K562 (cell line): ENCODE results near the gene CAV1. TPM values are rescaled to one million over a fixed set of nuclear protein-coding genes. Genes with fewer than 3 reads are reported as not detected.

Source experiments
- ATAC-seq: fragments of 200-7000 bp; cut with Tn5 transposase; 3 replicates; pipeline ENCODE4 v1.9.1; 2020; ENCODE audit warnings: moderate library complexity
- BruUV-seq: library from RNA; stranded (reverse); fragments of 400-500 nt; replicated peaks from 2 replicates; lab custom pipeline; 2021; lab: Mats Ljungman, UMichigan
- CTCF ChIA-PET: fragments of 300-600 bp; formaldehyde crosslinking; extraction: SDS; loops from one replicate; lab custom pipeline; 2021; ENCODE audit warnings: low intra/inter-chr PET ratio; lab: Yijun Ruan, JAX
- POLR2A ChIA-PET: fragments of 300-600, 350-650 bp; sonication (Branson Sonifier 250); formaldehyde crosslinking; extraction: SDS; loops from one replicate; lab custom pipeline; 2021; ENCODE audit warnings: antibody characterized with exemption, inconsistent platforms; lab: Yijun Ruan, JAX
- DNase-seq, 4 experiments: peaks; one replicate each; pipeline versions ENCODE4 v3.0.0 to v3.0.0-alpha.2; 2011 to 2018; ENCODE audit warnings: low spot score in 3 of 4, mixed read lengths in 3 of 4; ENCODE audit errors: extremely low read depth in 1 of 4
- FAIRE-seq: peaks from 2 replicates; lab custom pipeline; 2011; peaks lifted over from hg19 to GRCh38; lab: Jason Lieb, UNC
- H2AFZ ChIP-seq: 2 replicates; pipeline ENCODE4 v1.6.0; 2011; ENCODE audit warnings: low read depth, low read length, control low read depth, inconsistent platforms
- H3K27ac ChIP-seq: fragments of 200-600 bp; 3 replicates; pipeline ENCODE4 v1.8.0; 2011; ENCODE audit warnings: low read depth, mild to moderate bottlenecking, control low read depth, inconsistent platforms, low read length, moderate library complexity, mixed read lengths; ENCODE audit errors: extremely low read depth
- H3K27me3 ChIP-seq, 2 experiments: fragments of 300-600 bp in 1 of 2; 2 replicates in 1 of 2; 3 replicates in 1 of 2; pipeline versions ENCODE4 v1.6.0 to v1.8.0; 2011; ENCODE audit warnings: inconsistent platforms in 2 of 2, low read length in 2 of 2, mild to moderate bottlenecking in 1 of 2, mixed read lengths in 1 of 2, moderate library complexity in 1 of 2; ENCODE audit not compliant: control insufficient read depth in 2 of 2, insufficient read depth in 2 of 2
- H3K36me3 ChIP-seq: fragments of 300-600 bp; 3 replicates; pipeline ENCODE4 v1.8.0; 2011; ENCODE audit warnings: mild to moderate bottlenecking, low read length, inconsistent platforms; ENCODE audit not compliant: control insufficient read depth, insufficient read depth
- H3K4me1 ChIP-seq, 2 experiments: fragments of 200-600 bp in 1 of 2; replicated peaks in 1 of 2; 2 replicates in 1 of 2; 3 replicates in 1 of 2; pipeline versions ENCODE4 v1.5.1 to v1.8.0; 2011; ENCODE audit warnings: inconsistent platforms in 2 of 2, low read length in 2 of 2, mild to moderate bottlenecking in 1 of 2, mixed read lengths in 1 of 2, moderate library complexity in 1 of 2; ENCODE audit not compliant: control insufficient read depth in 2 of 2, insufficient read depth in 2 of 2
- H3K4me2 ChIP-seq: 2 replicates; pipeline ENCODE4 v1.6.1; 2011; ENCODE audit warnings: low read length, control low read depth, inconsistent platforms, mixed read lengths; ENCODE audit not compliant: insufficient read depth
- H3K4me3 ChIP-seq: fragments of 200-600 bp; sonication (generic), shearing (Covaris generic); 2 replicates; pipeline ENCODE4 v1.5.1; 2016; ENCODE audit warnings: control low read depth, inconsistent platforms
- H3K79me2 ChIP-seq: fragments of 200-600 bp; 3 replicates; pipeline ENCODE4 v1.8.0; 2011; ENCODE audit warnings: low read length, inconsistent platforms; ENCODE audit not compliant: control insufficient read depth, insufficient read depth
- H3K9ac ChIP-seq, 2 experiments: 2 replicates each; pipeline versions ENCODE4 v1.6.0 to v1.6.1; 2011; ENCODE audit warnings: low read depth in 2 of 2, low read length in 2 of 2, control low read depth in 1 of 2, inconsistent platforms in 1 of 2, mild to moderate bottlenecking in 1 of 2, mixed read lengths in 1 of 2; ENCODE audit not compliant: insufficient read depth in 1 of 2
- H3K9me1 ChIP-seq: one replicate; pipeline ENCODE4 v1.6.0; 2011; ENCODE audit warnings: inconsistent platforms, mild to moderate bottlenecking, low read length, moderate library complexity; ENCODE audit not compliant: control insufficient read depth, insufficient read depth
- H3K9me3 ChIP-seq: replicated peaks from 2 replicates; pipeline ENCODE4 v1.5.1; 2011; ENCODE audit warnings: low read depth, low read length, inconsistent platforms; ENCODE audit not compliant: control insufficient read depth, insufficient read depth
- H4K20me1 ChIP-seq: replicated peaks from 2 replicates; pipeline ENCODE4 v1.6.1; 2011; ENCODE audit warnings: low read length, inconsistent platforms, mixed read lengths; ENCODE audit not compliant: control insufficient read depth, insufficient read depth
- CTCF ChIP-seq, 3 experiments: IDR thresholded peaks in 2 of 3; conservative IDR thresholded peaks in 1 of 3; 2 replicates each; pipeline ENCODE4 v1.5.1; 2011 to 2012; ENCODE audit warnings: low read length in 3 of 3, mild to moderate bottlenecking in 3 of 3, control low read depth in 2 of 3, improper control_type of control experiment in 1 of 3, inconsistent platforms in 1 of 3, low read depth in 1 of 3, mixed read lengths in 1 of 3, moderate library complexity in 1 of 3; ENCODE audit not compliant: insufficient read depth in 2 of 3
- E2F8 ChIP-seq: fragments of 450-650 bp; IDR thresholded peaks from 2 replicates; pipeline ENCODE4 v1.7.1; 2018; ENCODE audit warnings: mild to moderate bottlenecking, low read depth; ENCODE audit not compliant: partially characterized antibody
- GATAD2B ChIP-seq: fragments of 450-650 bp; IDR thresholded peaks from 2 replicates; pipeline ENCODE4 v1.6.1; 2017; ENCODE audit warnings: mild to moderate bottlenecking, borderline replicate concordance
- MAZ ChIP-seq, 2 experiments: fragments of 450-650 bp in 1 of 2; sonication (generic) in 1 of 2; formaldehyde crosslinking; IDR thresholded peaks in 1 of 2; conservative IDR thresholded peaks in 1 of 2; 2 replicates each; pipeline versions ENCODE4 v1.4.0 to v1.5.0; 2020; ENCODE audit warnings: mild to moderate bottlenecking in 1 of 2, missing genetic modification reagents in 1 of 2
- PHB ChIP-seq: fragments of 250-450 bp; sonication (Bioruptor Pico); IDR thresholded peaks from 2 replicates; pipeline ENCODE4 v1.5.0; 2021
- RAD21 ChIP-seq, 2 experiments: fragments of 250-450 bp in 1 of 2; fragments of 450-650 bp in 1 of 2; sonication (Bioruptor Pico) in 1 of 2; formaldehyde crosslinking in 1 of 2; IDR thresholded peaks in 1 of 2; conservative IDR thresholded peaks in 1 of 2; 2 replicates each; pipeline versions ENCODE4 v1.4.0 to v1.8.0; 2020 to 2022; ENCODE audit warnings: mild to moderate bottlenecking in 2 of 2, moderate library complexity in 1 of 2
- TAF9B ChIP-seq: fragments of 450-650 bp; IDR thresholded peaks from 2 replicates; pipeline ENCODE4 v1.6.1; 2018; ENCODE audit warnings: mild to moderate bottlenecking; ENCODE audit not compliant: partially characterized antibody
- WGBS: fragments of 100-300 bp; shearing (Covaris generic); methylation state at CpG from one replicate; pipeline ENCODE4 v1.1.6; 2016; ENCODE audit warnings: low coverage, mixed read lengths; ENCODE audit not compliant: insufficient coverage; ENCODE audit errors: missing lambda C conversion rate; 5-methylcytosine and 5-hydroxymethylcytosine counted together
- in situ Hi-C: fragments of 300-500 bp; cut with MboI; formaldehyde crosslinking; loops from 4 replicates; pipeline ENCODE4 v1.15.0; 2018; ENCODE audit warnings: inconsistent platforms, mixed read lengths
- intact Hi-C: fragments of 100-400 bp; cut with micrococcal nuclease; formaldehyde crosslinking; loops from 2 replicates; pipeline ENCODE4 v1.14.2; 2022
- polyA plus RNA-seq, 8 experiments: library from polyadenylated mRNA; depleted of rRNA in 4 of 8; stranded (reverse) in 5 of 8; unstranded in 3 of 8; fragments of >200 nt; fragmentation: Nextera tagmentation in 2 of 8; fragmentation: Illumina TruSeq in 1 of 8; extraction: Ambion mirVana in 2 of 8; extraction: Trizol in 1 of 8; gene quantifications; 2 replicates each; pipeline versions ENCODE4 v1.2.1 to v1.2.3, GENCODE V29; 2011 to 2014; ENCODE audit warnings: inconsistent platforms in 1 of 8, missing spikeins in 1 of 8
- total RNA-seq, 7 experiments: library from RNA; depleted of rRNA in 6 of 7; stranded (reverse); fragments of >200 nt in 6 of 7; fragmentation: Illumina TruSeq in 2 of 7; extraction: Trizol in 2 of 7; gene quantifications; 2 replicates each; pipeline versions ENCODE4 v1.2.1 to v1.2.3, GENCODE V29; 2011 to 2021; ENCODE audit warnings: low replicate concordance in 1 of 7

The CAV1 gene
- total and polyA plus RNA-seq, 9 of the 15 experiments (the other 6 are each of a cell fraction or from before 2014, with no cell fraction given) = 0.08 to 1.5 (median 0.63) TPM

- no TSS peak for BruUV-seq
- H3K27ac ChIP-seq = no peak overlapping the region
- 0% methylated on average over 1 of the region's 1 CpG for WGBS
- peaks cover 8 to 11% of the 10 kb centered on the region in 2 experiments; a peak in 3 of 5 replicates for H3K27me3 ChIP-seq
- H3K79me2 ChIP-seq = no peaks in the 10 kb centered on the region
- DNase-seq = no peak
- ChIA-PET CTCF (interaction anchor here (0.7 to 4.0 kb wide), 6 partner anchors 11 to 794 kb away, joined by 3 to 37 read pairs (median 5); no protein-coding TSS in a partner anchor), POLR2A (interaction anchor here (0.6 to 0.8 kb wide), 2 partner anchors 38 to 432 kb away, joined by 3 read pairs; no protein-coding TSS in a partner anchor)
- no peak overlapping the region for H3K4me2 ChIP-seq
- H4K20me1 ChIP-seq = no peaks in the 10 kb centered on the region
- no peak overlapping the region for H2AFZ ChIP-seq
- intact Hi-C loops (loop anchor here (1.0 to 10.0 kb wide), 2 partner anchors 217 to 533 kb away; no protein-coding TSS in a partner anchor), in situ Hi-C loops (loop anchor here (5.0 kb wide), 1 partner anchor 220 kb away; no protein-coding TSS in a partner anchor)
- no peak for FAIRE-seq
- H3K9ac ChIP-seq = no peak overlapping the region
- no peaks in the 10 kb centered on the region for H3K9me1 ChIP-seq
- H3K4me3 ChIP-seq = no peak overlapping the region
- no peaks in the 10 kb centered on the region for H3K36me3 ChIP-seq
- no peak for ATAC-seq
- peaks cover 0 to 9% of the 10 kb centered on the region in 2 experiments; a peak in 3 of 5 replicates for H3K4me1 ChIP-seq
- no peaks in the 10 kb centered on the region for H3K9me3 ChIP-seq
- TF ChIP-seq MAZ (CRISPR knock-in tag; conservative IDR thresholded peaks at IDR 0.05 in 1 of 2, IDR thresholded peaks at IDR 0.05 in 1 of 2) (0 out of 4 replicates have a peak, but pooled peaks of 1 of the 2 experiments have one; percentile 4), PHB (CRISPR knock-in tag) (no peak), GATAD2B (no peak), RAD21 (CRISPR knock-in tag; conservative IDR thresholded peaks at IDR 0.05 in 1 of 2, IDR thresholded peaks at IDR 0.05 in 1 of 2) (0 out of 4 replicates have a peak, but pooled peaks of 1 of the 2 experiments have one; percentile 5), CTCF (IDR thresholded peaks at IDR 0.05 in 2 of 3, conservative IDR thresholded peaks at IDR 0.05 in 1 of 3; ENCODE audit: insufficient read depth in 2 of 3, low read depth in 1 of 3, low read length in 3 of 3) (0 out of 6 replicates have a peak, but pooled peaks of 1 of the 3 experiments have one; percentile 2), TAF9B (peak; percentile 12), E2F8 (no peak)
Measured at GRCh38 chr7:116592041-116592355, 67.2 kb downstream of the CAV1 start.
